GM21529 (cell line): ENCODE results near the gene ELOVL2.
"Not testable (repeated sequence)": the region's sequence is repeated elsewhere in the genome, so short reads cannot be mapped to it uniquely, and the experiment has no call there.

Experiments used
- ATAC-seq: cut with Tn5 transposase; IDR thresholded peaks from one replicate; pipeline ENCODE4 v1.9.1; 2021; ENCODE audit not compliant: unreplicated experiment

The ELOVL2 gene

GRCh38 chr6:11025130-11025529, 19.0 kb downstream of the ELOVL2 start:
- ATAC-seq, result no peak

GRCh38 chr6:11023032-11023431, 21.1 kb downstream of the ELOVL2 start:
- no peak for ATAC-seq

GRCh38 chr6:11021714-11022113, 22.4 kb downstream of the ELOVL2 start:
- no peak for ATAC-seq

GRCh38 chr6:11021003-11021402, 23.1 kb downstream of the ELOVL2 start:
- no peak for ATAC-seq

- no peak for ATAC-seq
Measured at GRCh38 chr6:11018225-11018624, 25.9 kb downstream of the ELOVL2 start.

- ATAC-seq, result no peak
Measured at GRCh38 chr6:11017090-11017489, 27.0 kb downstream of the ELOVL2 start.

- ATAC-seq, result no peak
Measured at GRCh38 chr6:11016452-11016851, 27.7 kb downstream of the ELOVL2 start.

- no peak for ATAC-seq
Measured at GRCh38 chr6:11015102-11015501, 29.0 kb downstream of the ELOVL2 start.

- ATAC-seq, result no peak
Measured at GRCh38 chr6:11013721-11014070, 30.4 kb downstream of the ELOVL2 start.

GRCh38 chr6:11012976-11013720, 31.0 kb downstream of the ELOVL2 start:
- no peak for ATAC-seq

- no peak for ATAC-seq
Measured at GRCh38 chr6:11012295-11012754, 31.8 kb downstream of the ELOVL2 start.

- ATAC-seq, result no peak
Measured at GRCh38 chr6:11011787-11012234, 32.3 kb downstream of the ELOVL2 start.

- peak; percentile 71 for ATAC-seq
Measured at GRCh38 chr6:11009353-11009752, 34.8 kb downstream of the ELOVL2 start.

- no peak for ATAC-seq
Measured at GRCh38 chr6:11008821-11009220, 35.3 kb downstream of the ELOVL2 start.

- no peak for ATAC-seq
Measured at GRCh38 chr6:11007715-11008608, 36.1 kb downstream of the ELOVL2 start.

- no peak for ATAC-seq
Measured at GRCh38 chr6:11006061-11006460, 38.0 kb downstream of the ELOVL2 start.

- not testable (repeated sequence) for ATAC-seq
Measured at GRCh38 chr6:11003297-11003696, 40.8 kb downstream of the ELOVL2 start.

GRCh38 chr6:11002176-11002575, 41.9 kb downstream of the ELOVL2 start:
- ATAC-seq, result no peak

GRCh38 chr6:10999994-11000393, 44.1 kb downstream of the ELOVL2 start:
- ATAC-seq, result no peak

GRCh38 chr6:10995114-10995707, 48.9 kb downstream of the ELOVL2 start:
- ATAC-seq, result no peak

GRCh38 chr6:10993896-10994295, 50.2 kb downstream of the ELOVL2 start:
- no peak for ATAC-seq

- no peak for ATAC-seq
Measured at GRCh38 chr6:10991115-10991514, 53.0 kb downstream of the ELOVL2 start.
